ENCODE data around the gene FOXP3.

Gene FOXP3

GRCh38 chrX:49212209-49212608 lies 52.3 kb downstream of the FOXP3 start:
- DNase-seq, result no peak

GRCh38 chrX:49211074-49211473 lies 53.4 kb downstream of the FOXP3 start:
- DNase-seq, result no peak

GRCh38 chrX:49210406-49210805 lies 54.1 kb downstream of the FOXP3 start:
- no peak for DNase-seq

GRCh38 chrX:49209434-49210251 lies 54.9 kb downstream of the FOXP3 start:
- DNase-seq, result no peak

GRCh38 chrX:49208399-49208798 lies 56.1 kb downstream of the FOXP3 start:
- DNase-seq, result no peak

GRCh38 chrX:49206543-49206942 lies 58.0 kb downstream of the FOXP3 start:
- no peak for DNase-seq

- no peak for DNase-seq
Observed at GRCh38 chrX:49205443-49205842, 59.1 kb downstream of the FOXP3 start.

GRCh38 chrX:49204709-49205108 lies 59.8 kb downstream of the FOXP3 start:
- no peak for DNase-seq

- DNase-seq, result no peak
Observed at GRCh38 chrX:49204017-49204416, 60.5 kb downstream of the FOXP3 start.

GRCh38 chrX:49203536-49203935 lies 61.0 kb downstream of the FOXP3 start:
- DNase-seq, result no peak

GRCh38 chrX:49202022-49202421 lies 62.5 kb downstream of the FOXP3 start:
- no peak for DNase-seq

Measured in 8988T (cell line).